Stimulated activated CD4-positive, alpha-beta T cell treated with anti-CD3 and anti-CD28 coated beads, Interleukin-12 subunit alpha, Interleukin-12 subunit beta, amount 100 ng/mL, for 24 hours (primary cell): ENCODE data around the gene CERKL.

Source experiments
- DNase-seq, 2 experiments: peaks; one replicate each; pipeline ENCODE4 v3.0.0-alpha.2; 2020; ENCODE audit warnings: low read depth in 2 of 2

CERKL gene

GRCh38 chr2:181575024-181575649 is 81.8 kb downstream of the CERKL start:
- no peak for DNase-seq

- no peak for DNase-seq
Measured at GRCh38 chr2:181574321-181574720, 82.6 kb downstream of the CERKL start.

- no peak for DNase-seq
Measured at GRCh38 chr2:181573140-181573736, 83.7 kb downstream of the CERKL start.

GRCh38 chr2:181570833-181571661 is 85.9 kb downstream of the CERKL start:
- no peak for DNase-seq

GRCh38 chr2:181570059-181570458 is 86.8 kb downstream of the CERKL start:
- no peak for DNase-seq

- DNase-seq: no peak
Measured at GRCh38 chr2:181566334-181567032, 90.4 kb downstream of the CERKL start.

GRCh38 chr2:181563101-181563692 is 93.7 kb downstream of the CERKL start:
- DNase-seq: no peak

- DNase-seq: no peak
Measured at GRCh38 chr2:181558371-181558770, 98.5 kb downstream of the CERKL start.

- DNase-seq: no peak
Measured at GRCh38 chr2:181554061-181554830, 102.7 kb downstream of the CERKL start.

- no peak for DNase-seq
Measured at GRCh38 chr2:181553244-181553643, 103.7 kb downstream of the CERKL start.

- DNase-seq: no peak
Measured at GRCh38 chr2:181552808-181553207, 104.1 kb downstream of the CERKL start.

GRCh38 chr2:181546086-181546485 is 110.8 kb downstream of the CERKL start:
- DNase-seq: no peak

GRCh38 chr2:181542170-181542569 is 114.7 kb downstream of the CERKL start:
- DNase-seq: no peak

- DNase-seq: no peak
Measured at GRCh38 chr2:181540421-181540820, 116.5 kb downstream of the CERKL start.

- DNase-seq: no peak
Measured at GRCh38 chr2:181536730-181537129, 120.2 kb downstream of the CERKL start.

- no peak for DNase-seq
Measured at GRCh38 chr2:181528441-181528840, 128.5 kb downstream of the CERKL start.

GRCh38 chr2:181527058-181527457 is 129.8 kb downstream of the CERKL start:
- DNase-seq: no peak

- DNase-seq: no peak
Measured at GRCh38 chr2:181526014-181526413, 130.9 kb downstream of the CERKL start.

- no peak for DNase-seq
Measured at GRCh38 chr2:181523756-181524155, 133.1 kb downstream of the CERKL start.

GRCh38 chr2:181520253-181520652 is 136.7 kb downstream of the CERKL start:
- no peak for DNase-seq

- no peak for DNase-seq
Measured at GRCh38 chr2:181517685-181518301, 139.1 kb downstream of the CERKL start.
